HuH-7 (cell line): ENCODE measurements around the gene VAV2.

ENCODE experiments used
- DNase-seq: peaks from one replicate; pipeline ENCODE4 v3.0.0; 2011; ENCODE audit warnings: low spot score

VAV2 gene

GRCh38 chr9:133726401-133727276 is 265.5 kb downstream of the VAV2 start:
- DNase-seq = peak; percentile 88

- no peak for DNase-seq
Observed at GRCh38 chr9:133725886-133726285, 266.2 kb downstream of the VAV2 start.

GRCh38 chr9:133718563-133719315 is 273.4 kb downstream of the VAV2 start:
- DNase-seq = no peak

- no peak for DNase-seq
Observed at GRCh38 chr9:133717113-133718031, 274.8 kb downstream of the VAV2 start.

- no peak for DNase-seq
Observed at GRCh38 chr9:133716564-133717112, 275.5 kb downstream of the VAV2 start.

- no peak for DNase-seq
Observed at GRCh38 chr9:133715866-133716563, 276.1 kb downstream of the VAV2 start.

GRCh38 chr9:133715295-133715865 is 276.7 kb downstream of the VAV2 start:
- no peak for DNase-seq

GRCh38 chr9:133714606-133715294 is 277.4 kb downstream of the VAV2 start:
- DNase-seq = peak; percentile 76

GRCh38 chr9:133713960-133714495 is 278.1 kb downstream of the VAV2 start:
- no peak for DNase-seq

GRCh38 chr9:133713150-133713959 is 278.8 kb downstream of the VAV2 start:
- DNase-seq = no peak

GRCh38 chr9:133712221-133713100 is 279.7 kb downstream of the VAV2 start:
- no peak for DNase-seq
